ENCODE data around the gene DAAM1. TPM values are rescaled to one million over a fixed set of nuclear protein-coding genes. Genes with fewer than 3 reads are reported as not detected.

Gene DAAM1
- polyA plus RNA-seq, 1 donor = 67.7 TPM

GRCh38 chr14:59283361-59283760 is 94.9 kb downstream of the DAAM1 start:
- DNase-seq = no peak

DNA sequence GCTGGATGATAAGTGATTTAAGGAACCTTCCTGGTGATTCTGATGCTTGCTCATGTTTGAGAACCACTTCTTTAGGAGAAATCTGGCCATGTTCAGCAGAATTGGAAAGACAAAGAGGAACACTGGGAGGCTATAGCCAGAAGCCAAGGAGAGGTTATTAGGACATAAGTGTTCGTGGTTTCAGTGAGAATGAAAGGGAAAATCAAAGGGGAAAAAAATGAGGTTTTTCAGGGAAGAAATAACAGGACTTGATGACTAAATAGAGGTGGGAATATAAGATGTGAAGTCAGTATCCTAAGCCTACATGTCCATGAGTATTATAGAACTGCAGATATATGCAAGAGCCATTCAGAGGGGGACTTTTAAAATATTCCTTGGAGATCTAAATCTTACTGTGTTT is 95.6 kb downstream of the DAAM1 start:
- DNase-seq = no peak

- no peak for DNase-seq
These were observed 103.6 kb downstream of the DAAM1 start for GRCh38 chr14:59292028-59292427.

DNA sequence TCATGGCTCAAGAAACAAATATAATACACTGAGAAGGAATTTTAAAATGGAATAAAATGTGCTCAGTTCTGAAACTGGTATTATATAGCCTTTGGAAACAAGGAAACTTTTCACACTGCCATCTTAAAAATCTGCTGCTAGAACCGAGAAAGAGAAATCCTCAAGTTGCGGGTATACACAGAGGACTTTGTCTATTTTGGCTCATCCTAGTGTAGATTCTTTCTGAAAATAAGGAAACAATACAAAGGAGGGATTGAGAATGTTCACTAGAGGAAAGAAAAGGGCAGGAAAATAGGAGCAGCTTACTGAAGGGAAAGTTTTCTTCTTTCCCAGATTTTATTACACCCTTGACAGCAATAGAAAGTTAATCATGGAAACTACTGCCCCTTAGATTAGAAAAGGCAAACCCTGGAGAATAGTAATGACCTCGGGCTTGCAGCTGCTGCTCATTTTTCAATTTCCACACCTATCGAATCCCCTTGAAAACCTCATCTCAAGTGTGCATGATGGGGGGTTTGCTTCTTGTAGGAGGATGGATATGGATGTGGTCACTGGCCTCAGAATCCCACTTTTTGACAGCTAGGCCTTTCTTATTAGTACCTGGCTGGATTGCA is 104.6 kb downstream of the DAAM1 start:
- no peak for DNase-seq

DNA sequence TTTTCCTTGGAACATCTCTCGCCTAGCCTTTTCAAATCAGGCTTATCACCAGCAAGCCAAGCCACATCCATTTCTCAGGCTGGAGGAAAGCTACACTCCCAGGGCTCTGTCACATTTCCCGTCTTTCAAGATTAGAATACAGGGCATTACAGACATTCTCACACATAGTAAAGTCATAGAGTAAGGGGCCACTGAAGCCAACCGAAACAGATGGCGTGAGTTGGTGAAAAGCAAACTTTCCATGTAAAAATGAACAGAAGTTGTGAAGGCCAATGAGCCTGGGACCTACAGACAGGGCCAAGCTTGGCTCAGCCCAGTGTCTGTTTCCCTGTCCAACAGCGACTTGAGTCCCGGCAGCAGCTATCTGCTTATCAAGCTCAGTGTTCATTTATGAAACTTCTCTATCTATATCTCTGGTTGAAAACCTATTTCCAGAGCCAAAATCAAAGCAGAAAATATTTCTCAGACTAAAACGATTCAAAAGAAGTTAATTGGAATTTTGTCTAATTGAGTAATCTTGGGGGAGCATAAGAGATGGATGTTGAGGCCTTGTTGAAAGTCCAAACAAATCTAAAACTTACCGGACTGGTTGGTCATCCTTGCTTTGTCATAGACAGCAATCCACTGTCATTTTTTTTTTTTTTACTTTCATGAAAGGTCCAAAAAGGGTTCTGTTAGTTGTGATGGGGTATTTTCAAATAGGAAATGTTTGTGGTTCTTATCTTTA is 105.6 kb downstream of the DAAM1 start:
- DNase-seq = no peak

- no peak for DNase-seq
These were observed 106.2 kb downstream of the DAAM1 start for GRCh38 chr14:59294662-59294992.

- no peak for DNase-seq
These were observed 107.5 kb downstream of the DAAM1 start for GRCh38 chr14:59295951-59296350.

DNA sequence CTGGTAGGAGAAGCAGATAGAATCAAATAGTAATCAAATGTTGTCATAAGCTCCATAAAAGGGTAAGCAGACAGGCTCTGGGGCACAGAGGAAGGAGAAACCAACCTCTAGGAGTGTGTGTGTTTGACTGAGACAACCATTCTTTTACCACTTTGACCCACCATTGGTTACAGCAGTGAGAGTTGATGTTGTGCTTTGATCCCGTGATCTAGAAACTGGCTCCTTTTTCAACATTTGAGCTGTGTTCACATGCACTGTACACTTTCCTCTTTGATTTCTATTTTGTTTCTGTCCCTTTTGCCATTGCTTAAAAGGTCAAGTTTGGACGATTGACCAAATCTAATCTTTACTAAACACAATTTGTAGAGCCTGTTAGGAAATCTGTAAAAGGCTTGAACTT is 108.0 kb downstream of the DAAM1 start:
- DNase-seq = no peak

DNA sequence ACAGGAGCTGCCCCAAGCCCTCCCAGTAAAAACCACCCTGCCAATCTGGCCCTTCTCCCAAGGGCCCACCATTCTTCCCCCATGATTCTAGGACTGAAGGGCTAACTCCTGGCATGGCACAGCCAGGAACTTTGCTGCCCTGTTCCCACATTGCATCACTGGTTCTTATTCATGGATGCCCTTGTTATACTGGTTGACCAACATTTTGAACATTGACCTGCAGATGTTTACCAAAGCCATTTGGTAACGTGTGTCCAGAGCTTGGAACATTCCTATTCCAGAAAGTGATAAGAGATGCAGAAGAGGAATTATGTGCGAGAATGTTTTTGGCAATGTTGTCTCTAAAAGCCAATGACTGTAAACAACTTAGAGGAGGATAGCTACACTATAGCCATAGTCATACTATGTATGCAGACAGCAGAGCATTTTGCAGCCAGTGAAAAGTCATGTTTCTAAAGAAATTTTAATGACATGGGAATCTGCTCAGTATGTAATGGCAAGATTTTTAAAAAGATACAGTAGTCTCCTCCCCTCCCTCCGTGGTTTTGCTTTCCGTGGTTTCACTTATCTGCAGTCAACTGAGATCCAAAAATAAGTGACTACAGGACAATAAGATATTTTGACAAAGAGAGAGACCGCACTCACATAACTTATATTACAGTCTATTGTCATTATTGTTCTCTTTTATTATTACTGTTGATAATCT is 108.8 kb downstream of the DAAM1 start:
- DNase-seq = no peak

- DNase-seq = no peak
These were observed 111.3 kb downstream of the DAAM1 start for GRCh38 chr14:59299731-59300130.

DNA sequence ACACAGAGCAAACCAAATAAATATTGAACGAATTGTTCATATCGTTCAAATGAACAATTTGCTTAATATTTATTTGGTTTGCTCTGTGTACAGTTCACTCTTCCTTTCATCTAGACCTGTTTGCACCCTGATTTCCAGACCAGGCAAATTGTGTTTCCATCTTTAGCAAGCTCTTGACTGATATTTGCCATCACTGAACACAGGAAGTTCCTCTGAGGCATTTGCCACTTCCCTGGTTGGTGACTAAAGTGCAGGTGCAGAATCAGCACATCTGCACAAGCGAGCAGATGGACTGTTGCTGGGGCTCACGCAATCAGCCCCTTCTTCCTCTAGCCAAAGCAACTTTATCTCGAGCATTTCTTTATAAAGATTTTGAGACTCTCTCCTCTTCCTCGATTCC is 112.9 kb downstream of the DAAM1 start:
- DNase-seq = no peak

GRCh38 chr14:59302313-59302712 is 113.8 kb downstream of the DAAM1 start:
- DNase-seq = no peak

- no peak for DNase-seq
These were observed 114.7 kb downstream of the DAAM1 start for GRCh38 chr14:59303216-59303615.

DNA sequence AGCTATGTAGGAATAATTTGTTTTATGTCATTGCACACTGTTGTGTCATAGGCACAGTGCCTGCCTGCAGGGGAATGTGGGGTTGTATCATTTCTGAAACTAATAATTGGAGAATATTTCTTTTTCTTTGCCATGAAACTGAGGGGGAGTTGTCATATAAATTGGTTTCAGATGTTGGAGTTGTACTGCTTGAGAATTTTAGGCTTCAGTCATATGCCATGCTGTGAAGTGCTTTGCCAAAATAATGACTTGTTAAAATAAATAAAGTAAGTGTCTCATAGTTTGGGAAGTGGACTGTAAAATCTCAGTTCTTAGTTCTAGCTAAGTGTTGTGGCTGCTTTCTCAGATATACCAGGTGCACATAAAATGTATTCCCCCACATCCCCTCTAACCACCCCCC is 116.8 kb downstream of the DAAM1 start:
- DNase-seq = no peak

DNA sequence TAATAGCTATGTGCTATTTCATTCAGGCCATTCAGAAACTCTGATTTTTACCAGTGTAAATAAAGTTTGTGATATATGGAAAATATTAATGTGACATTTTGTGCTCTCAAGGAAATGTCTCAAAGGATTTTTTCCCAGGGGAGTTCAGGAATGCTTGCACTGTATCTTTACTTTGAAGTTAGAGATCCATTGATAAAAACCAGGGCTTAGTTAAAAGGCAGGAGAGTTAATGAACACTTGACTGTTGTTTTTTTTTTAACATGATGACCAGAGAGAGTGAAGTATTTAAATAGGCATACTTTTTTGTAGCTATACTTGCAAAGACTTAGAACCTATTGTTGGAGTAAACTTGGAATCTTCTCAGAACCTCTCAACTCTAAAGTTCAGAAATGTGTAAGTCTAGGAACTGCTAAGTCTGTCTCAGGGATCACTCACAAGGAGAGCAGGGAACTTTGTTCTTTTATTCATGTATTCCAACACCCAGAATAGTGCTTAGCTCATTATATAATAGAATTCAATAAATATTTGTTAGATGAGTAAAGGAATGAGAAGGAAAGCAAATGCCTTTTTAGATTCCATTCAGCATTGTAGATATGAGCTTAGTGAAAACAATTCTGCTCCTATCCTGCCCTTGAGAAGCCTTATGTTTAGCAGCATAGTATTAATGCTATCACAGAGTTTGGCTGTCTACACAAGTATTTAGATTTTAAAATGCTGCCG is 117.5 kb downstream of the DAAM1 start:
- no peak for DNase-seq

- no peak for DNase-seq
These were observed 118.3 kb downstream of the DAAM1 start for GRCh38 chr14:59306775-59307174.

GRCh38 chr14:59308086-59308485 is 119.6 kb downstream of the DAAM1 start:
- no peak for DNase-seq

DNA sequence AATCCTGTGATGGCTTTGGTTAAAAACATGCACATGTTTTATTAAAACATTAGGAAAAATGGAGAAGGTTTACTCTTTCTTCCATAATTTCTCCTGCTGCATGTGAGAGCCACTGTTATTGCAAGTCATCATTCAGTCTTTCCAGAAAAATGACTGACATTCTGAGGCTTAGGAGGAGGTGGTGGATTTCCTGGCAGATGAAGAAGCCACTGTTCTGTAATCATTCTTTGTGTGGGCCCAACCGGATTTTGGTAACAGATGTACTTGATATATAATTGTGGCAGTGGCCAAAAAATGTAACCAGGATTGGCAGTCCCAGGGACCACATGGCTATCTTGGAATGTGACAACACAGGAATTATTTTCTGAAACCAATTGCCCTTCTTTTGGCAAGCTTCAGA is 120.2 kb downstream of the DAAM1 start:
- no peak for DNase-seq

GRCh38 chr14:59309291-59309900 is 120.9 kb downstream of the DAAM1 start:
- no peak for DNase-seq

GRCh38 chr14:59310633-59311032 is 122.2 kb downstream of the DAAM1 start:
- no peak for DNase-seq

GRCh38 chr14:59311723-59312122 is 123.3 kb downstream of the DAAM1 start:
- no peak for DNase-seq

DNA sequence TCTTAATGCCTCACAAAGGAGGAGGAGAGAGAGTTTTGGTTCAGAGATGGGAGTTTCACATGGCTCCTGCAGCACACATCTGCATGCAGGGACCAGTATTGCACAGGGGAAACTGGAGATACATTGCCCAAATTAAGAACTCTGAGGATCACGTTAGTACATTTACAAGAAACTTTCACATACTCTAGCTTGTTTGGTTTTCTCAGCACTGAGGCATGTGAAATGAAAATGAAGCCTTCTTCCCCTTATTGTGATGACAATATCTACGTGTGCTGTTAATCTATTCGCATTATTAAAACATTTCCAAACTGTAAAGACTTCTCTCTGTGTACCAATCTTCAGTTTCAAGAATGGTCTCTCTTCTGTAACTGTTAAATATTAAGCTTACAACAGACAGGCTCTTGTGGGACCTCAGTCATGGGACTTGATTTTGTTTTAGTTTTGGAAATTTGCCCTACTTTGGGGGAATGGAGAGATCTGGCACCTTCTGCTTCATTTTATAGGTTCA is 124.7 kb downstream of the DAAM1 start:
- DNase-seq = no peak
